Hepatocyte (in vitro differentiated cells): ENCODE data around the gene C1QTNF2. TPM values are rescaled to one million over a fixed set of nuclear protein-coding genes. Genes with fewer than 3 reads are reported as not detected.

Experiments
- DNase-seq: peaks from one replicate; pipeline ENCODE4 v3.0.0-alpha.2; 2016; ENCODE audit warnings: low spot score
- H2AFZ ChIP-seq: fragments of 200-600 bp; sonication (generic); 2 replicates; pipeline ENCODE4 v1.6.0; 2016; ENCODE audit warnings: antibody characterized with exemption, mild to moderate bottlenecking
- H3K27ac ChIP-seq: fragments of 200-600 bp; sonication (generic); 2 replicates; pipeline ENCODE4 v1.5.1; 2016; ENCODE audit warnings: mild to moderate bottlenecking
- H3K27me3 ChIP-seq: fragments of 200-600 bp; sonication (generic); 2 replicates; pipeline ENCODE4 v1.6.1; 2016
- H3K36me3 ChIP-seq: fragments of 200-600 bp; sonication (generic); replicated peaks from 2 replicates; pipeline ENCODE4 v1.5.1; 2016; ENCODE audit warnings: low read depth; ENCODE audit not compliant: insufficient read depth
- H3K4me1 ChIP-seq: fragments of 200-600 bp; sonication (generic); 2 replicates; pipeline ENCODE4 v1.5.1; 2016; ENCODE audit warnings: mild to moderate bottlenecking, moderate library complexity; ENCODE audit not compliant: insufficient read depth
- H3K4me2 ChIP-seq: fragments of 200-600 bp; sonication (generic); 2 replicates; pipeline ENCODE4 v1.6.0; 2016
- H3K4me3 ChIP-seq: fragments of 200-600 bp; sonication (generic); 2 replicates; pipeline ENCODE4 v1.5.1; 2016; ENCODE audit warnings: mild to moderate bottlenecking
- H3K79me2 ChIP-seq: fragments of 200-600 bp; sonication (generic); 2 replicates; pipeline ENCODE4 v1.6.0; 2017; ENCODE audit warnings: mild to moderate bottlenecking
- H3K9me2 ChIP-seq: fragments of 200-600 bp; sonication (generic); replicated peaks from 2 replicates; pipeline ENCODE4 v1.6.0; 2017; ENCODE audit warnings: mild to moderate bottlenecking; ENCODE audit not compliant: insufficient read depth
- H3K9me3 ChIP-seq: fragments of 200-600 bp; sonication (generic); 2 replicates; pipeline ENCODE4 v1.5.1; 2016; ENCODE audit warnings: low read depth, mild to moderate bottlenecking
- H4K20me1 ChIP-seq: fragments of 200-600 bp; sonication (generic); 2 replicates; pipeline ENCODE4 v1.6.0; 2016; ENCODE audit warnings: mild to moderate bottlenecking; ENCODE audit not compliant: insufficient read depth, poor library complexity, severe bottlenecking
- CTCF ChIP-seq: fragments of 200-600 bp; sonication (generic); IDR thresholded peaks from 2 replicates; pipeline ENCODE4 v1.5.1; 2016; ENCODE audit warnings: antibody characterized with exemption, mild to moderate bottlenecking; ENCODE audit not compliant: poor library complexity
- EZH2 ChIP-seq: fragments of 200-600 bp; sonication (generic); IDR thresholded peaks from 2 replicates; pipeline ENCODE4 v1.6.1; 2016; ENCODE audit warnings: antibody characterized with exemption, mild to moderate bottlenecking, borderline replicate concordance
- EZH2phosphoT487 ChIP-seq: fragments of 200-600 bp; sonication (generic); IDR thresholded peaks from one replicate; pipeline ENCODE4 v1.6.1; 2018; ENCODE audit warnings: antibody characterized with exemption, mild to moderate bottlenecking, low read depth, moderate library complexity; ENCODE audit not compliant: unreplicated experiment, severe bottlenecking
- WGBS: methylation state at CpG from one replicate; pipeline ENCODE4 v1.1.6; 2016; ENCODE audit warnings: low lambda C conversion rate; ENCODE audit errors: missing lambda C conversion rate; 5-methylcytosine and 5-hydroxymethylcytosine counted together
- polyA plus RNA-seq: library from polyadenylated mRNA; unstranded; fragments of >200 nt; fragmentation: Nextera tagmentation; extraction: Ambion mirVana; gene quantifications from 2 replicates; pipeline ENCODE4 v1.2.1, GENCODE V29; 2016
- total RNA-seq: library from RNA; depleted of rRNA; stranded (reverse); fragments of >200 nt; gene quantifications from 2 replicates; pipeline ENCODE4 v1.2.3, GENCODE V29; 2014

Gene C1QTNF2, protein sequence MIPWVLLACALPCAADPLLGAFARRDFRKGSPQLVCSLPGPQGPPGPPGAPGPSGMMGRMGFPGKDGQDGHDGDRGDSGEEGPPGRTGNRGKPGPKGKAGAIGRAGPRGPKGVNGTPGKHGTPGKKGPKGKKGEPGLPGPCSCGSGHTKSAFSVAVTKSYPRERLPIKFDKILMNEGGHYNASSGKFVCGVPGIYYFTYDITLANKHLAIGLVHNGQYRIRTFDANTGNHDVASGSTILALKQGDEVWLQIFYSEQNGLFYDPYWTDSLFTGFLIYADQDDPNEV
- 1.1 and 3.0 TPM in 2 replicates for total RNA-seq
- 1.5 and 1.6 TPM in 2 replicates for polyA plus RNA-seq

DNA sequence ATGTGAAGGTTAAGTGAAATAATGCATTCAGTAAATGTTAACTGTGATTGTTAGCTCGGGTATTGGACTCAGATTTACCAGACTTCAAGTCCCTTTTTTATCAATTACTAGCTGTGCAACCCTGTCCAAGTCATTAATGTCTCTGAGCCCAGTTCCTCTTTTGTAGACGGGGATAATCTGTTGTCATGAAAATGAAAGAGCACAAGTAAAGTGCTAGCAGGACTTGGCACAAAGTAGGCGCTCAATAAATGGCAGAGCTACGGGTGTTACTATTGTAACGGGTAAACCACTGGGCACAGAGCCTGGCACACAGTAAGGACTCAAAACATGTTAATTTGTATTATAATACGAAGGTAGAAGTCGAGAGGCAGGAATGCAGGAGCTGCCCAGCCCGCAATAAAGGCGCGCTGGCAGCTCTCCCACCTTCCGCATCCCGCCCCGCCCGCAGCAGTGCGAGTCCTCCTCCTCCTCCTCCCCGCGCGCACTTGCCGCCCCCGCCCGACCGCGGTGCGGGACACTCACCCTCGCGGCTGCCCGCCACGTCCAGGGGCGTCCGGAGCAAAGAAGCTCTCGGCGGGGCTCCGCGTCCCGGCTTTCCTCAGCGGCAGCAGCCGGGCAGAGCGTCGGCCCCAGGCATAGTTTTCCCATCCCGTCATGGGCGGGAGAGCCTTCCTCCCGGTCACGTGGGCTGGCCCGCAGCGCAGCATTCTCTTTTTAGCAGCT lies at the start of gene C1QTNF2:
C1QTNF2 (minus strand) TSS at position 637 of the 723 bp plus-strand sequence. CDS start 15,615 bp downstream, outside the sequence.
- peak within 1 kb of the TSS; percentile 68 for H3K4me3 ChIP-seq
- H3K9me3 ChIP-seq: no peaks in the 10 kb centered on the region
- TF ChIP-seq EZH2phosphoT487 (no peak), CTCF (no peak), EZH2 (no peak)
- 6% methylated on average over 33 of the region's 45 CpGs for WGBS
- H3K36me3 ChIP-seq: no peaks in the 10 kb centered on the region
- peak within 1 kb of the TSS; percentile 74 for H2AFZ ChIP-seq
- no peaks in the 10 kb centered on the region for H3K9me2 ChIP-seq
- no peaks in the 10 kb centered on the region for H3K4me1 ChIP-seq
- H4K20me1 ChIP-seq: no peaks in the 10 kb centered on the region
- DNase-seq: peak; percentile 75
- peaks cover 31% of the 10 kb centered on the region for H3K27me3 ChIP-seq
- no peak within 1 kb of the TSS for H3K27ac ChIP-seq
- H3K4me2 ChIP-seq: peak within 1 kb of the TSS; percentile 92
- no peaks in the 10 kb centered on the region for H3K79me2 ChIP-seq

DNA sequence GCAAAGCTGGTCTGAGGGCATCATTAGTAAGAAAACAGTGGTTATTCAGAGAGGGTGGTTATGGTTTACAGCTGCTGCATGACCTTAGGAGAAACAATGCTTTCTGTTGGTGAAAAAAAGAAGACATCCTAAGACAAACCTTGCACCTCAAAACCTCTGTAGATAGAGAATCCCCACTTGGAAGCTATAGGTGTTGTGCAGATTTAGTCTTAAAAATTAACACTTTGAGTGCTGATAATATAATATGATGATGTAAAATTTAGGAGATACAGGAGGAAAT lies 49.8 kb upstream of the C1QTNF2 start:
- Histone ChIP-seq H3K4me3 (no peak overlapping the region), H3K79me2 (peaks cover 31% of the 10 kb centered on the region), H3K27me3 (no peaks in the 10 kb centered on the region), H2AFZ (peak overlapping the region; percentile 61), H3K9me3 (no peaks in the 10 kb centered on the region), H3K27ac (no peak overlapping the region), H3K4me2 (no peak overlapping the region), H3K4me1 (peaks cover 8% of the 10 kb centered on the region), H3K9me2 (no peaks in the 10 kb centered on the region), H4K20me1 (no peaks in the 10 kb centered on the region), H3K36me3 (no peaks in the 10 kb centered on the region)
- DNase-seq: no peak
- TF ChIP-seq EZH2: no peak
- TF ChIP-seq EZH2phosphoT487: no peak
- no peak for TF ChIP-seq CTCF

GRCh38 chr5:160419458-160420330 lies 49.3 kb upstream of the C1QTNF2 start:
- Histone ChIP-seq H3K4me1 (peaks cover 8% of the 10 kb centered on the region), H3K79me2 (peaks cover 31% of the 10 kb centered on the region)
- 46% methylated on average over 11 of the region's 11 CpGs for WGBS

More at GRCh38 chr5:160419458-160420330, 49.3 kb upstream of the C1QTNF2 start:
- peak overlapping the region; percentile 84 for H3K27ac ChIP-seq
- peak overlapping the region; percentile 24 for H3K4me3 ChIP-seq
- no peaks in the 10 kb centered on the region for H3K9me2 ChIP-seq
- H4K20me1 ChIP-seq: no peaks in the 10 kb centered on the region
- H2AFZ ChIP-seq: peak overlapping the region; percentile 61
- H3K36me3 ChIP-seq: no peaks in the 10 kb centered on the region
- H3K9me3 ChIP-seq: no peaks in the 10 kb centered on the region
- no peak for DNase-seq
- peak overlapping the region; percentile 77 for H3K4me2 ChIP-seq
- no peak for TF ChIP-seq EZH2phosphoT487
- no peak for TF ChIP-seq EZH2
- no peak for TF ChIP-seq CTCF
- no peaks in the 10 kb centered on the region for H3K27me3 ChIP-seq
